IPS-NIHi11 (cell line): Measurements from ENCODE around the gene C4BPA.

Experiments
- DNase-seq: peaks from one replicate; pipeline ENCODE4 v3.0.0; 2012; ENCODE audit warnings: mixed read lengths, low spot score

C4BPA gene

DNA sequence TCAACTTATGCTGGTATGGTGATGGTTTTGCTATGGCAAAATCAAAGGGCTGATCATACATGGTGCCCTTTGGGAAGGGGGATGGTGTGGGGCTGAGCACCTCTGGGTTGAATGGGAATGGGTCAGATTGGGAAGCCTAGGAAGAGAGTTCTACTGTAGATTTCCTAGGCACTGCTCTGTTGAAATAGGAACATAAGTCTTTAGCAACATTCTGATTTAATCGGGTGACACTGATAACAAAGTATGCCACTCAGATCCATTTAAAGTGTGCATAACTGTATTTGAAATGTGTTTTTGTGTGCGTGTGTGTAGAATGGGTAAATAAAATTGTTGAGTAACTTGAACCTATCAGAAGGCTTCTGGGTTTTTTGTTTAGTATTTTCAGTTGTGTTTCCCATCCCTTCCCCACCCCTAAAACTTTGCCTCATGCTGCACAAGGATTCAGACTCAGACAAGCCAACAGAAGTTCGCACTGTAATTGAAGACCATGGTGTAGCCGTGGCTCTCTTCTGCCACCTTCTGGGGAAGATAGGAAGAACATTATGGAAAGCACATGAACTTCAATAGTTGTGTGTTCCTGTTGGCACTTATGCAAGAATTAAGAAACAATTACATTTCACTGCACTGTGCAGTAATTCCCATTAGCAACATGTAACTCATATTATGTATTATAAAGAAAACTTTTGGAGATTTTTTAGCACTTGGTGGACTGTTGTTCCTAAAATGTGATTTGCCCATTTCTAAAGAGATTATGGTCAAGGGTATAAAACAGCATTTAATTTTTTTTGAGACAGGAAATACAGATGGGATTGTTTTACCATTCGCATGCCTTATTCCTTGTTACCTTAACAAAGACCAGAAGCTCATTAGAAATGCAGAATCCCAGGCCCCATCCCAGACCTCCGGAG, 26.3 kb upstream of the C4BPA start:
- DNase-seq: peak; percentile 72

- no peak for DNase-seq
Measured at GRCh38 chr1:207078578-207079132, 25.4 kb upstream of the C4BPA start.

DNA sequence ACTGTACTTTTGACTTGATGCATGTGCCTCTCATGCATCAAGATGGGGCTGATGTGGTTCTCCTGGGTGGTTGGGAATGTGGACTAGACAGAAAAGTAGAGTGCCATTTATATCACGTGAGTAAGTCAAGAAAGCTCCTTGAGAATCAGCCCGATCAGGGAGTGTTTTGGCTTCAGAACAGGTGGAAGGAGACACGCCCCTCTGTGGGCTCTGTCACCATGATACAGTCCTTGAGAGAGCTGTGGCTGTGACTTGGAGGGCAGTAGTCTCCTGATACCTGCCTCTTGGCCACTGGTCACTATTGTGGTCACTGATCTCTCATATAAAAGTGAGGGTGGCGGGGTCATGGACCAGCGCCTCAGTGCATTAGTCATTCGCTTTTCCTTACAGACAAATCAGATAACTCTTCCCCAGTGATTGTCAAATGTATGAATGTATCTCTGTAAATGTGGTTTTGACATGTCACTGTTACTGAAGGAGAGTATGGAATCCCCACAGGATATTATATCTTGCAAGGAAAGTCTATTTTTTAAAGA, 24.3 kb upstream of the C4BPA start:
- DNase-seq: no peak

GRCh38 chr1:207081088-207081487, 22.9 kb upstream of the C4BPA start:
- DNase-seq: no peak

DNA sequence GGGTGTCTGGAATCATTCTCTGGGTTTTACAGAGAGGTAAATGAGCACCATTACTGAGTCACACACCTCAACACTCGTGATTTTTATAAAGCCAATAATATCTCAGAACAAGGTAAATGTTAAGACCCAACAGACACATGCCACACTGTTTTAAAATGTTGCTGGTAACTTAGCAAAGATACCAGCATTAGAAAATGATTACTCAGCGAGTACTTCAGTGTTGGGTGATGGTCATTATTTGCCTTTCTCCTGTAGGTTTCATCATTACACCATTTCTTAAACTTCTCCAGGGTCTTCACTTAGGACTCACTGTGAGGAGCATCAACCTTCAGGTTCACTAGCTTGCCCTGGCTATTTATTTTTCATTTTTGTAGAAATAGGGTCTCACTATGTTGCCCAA, 22.2 kb upstream of the C4BPA start:
- no peak for DNase-seq

GRCh38 chr1:207084232-207084631, 19.8 kb upstream of the C4BPA start:
- DNase-seq: no peak

GRCh38 chr1:207084701-207085180, 19.3 kb upstream of the C4BPA start:
- peak; percentile 82 for DNase-seq

- DNase-seq: no peak
Measured at GRCh38 chr1:207085887-207086286, 18.1 kb upstream of the C4BPA start.

DNA sequence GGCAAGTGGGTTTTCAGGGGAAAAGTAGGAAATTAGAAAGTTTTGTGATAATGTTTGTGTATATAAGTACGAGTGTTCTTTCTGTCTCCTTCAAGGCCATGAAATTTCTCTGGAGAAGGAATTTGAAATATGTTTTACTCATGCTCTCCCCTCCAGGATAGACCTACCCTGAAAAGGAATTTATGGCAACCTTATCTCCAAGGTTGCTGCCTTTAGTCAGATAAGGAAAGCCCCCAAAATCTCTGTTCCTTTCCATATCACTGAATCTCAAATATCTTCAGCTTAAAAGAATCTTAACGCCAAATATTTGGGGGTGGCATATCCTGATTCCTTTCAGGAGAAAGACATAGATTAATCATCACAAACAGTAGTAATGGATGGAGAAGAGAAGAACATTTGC, 15.9 kb upstream of the C4BPA start:
- DNase-seq: no peak

- no peak for DNase-seq
Measured at GRCh38 chr1:207088701-207089626, 15.1 kb upstream of the C4BPA start, which contains the start of gene C4BPB. C4BPB (plus strand) TSS chr1:207088860; CDS start chr1:207089532, 672 bp downstream.

DNA sequence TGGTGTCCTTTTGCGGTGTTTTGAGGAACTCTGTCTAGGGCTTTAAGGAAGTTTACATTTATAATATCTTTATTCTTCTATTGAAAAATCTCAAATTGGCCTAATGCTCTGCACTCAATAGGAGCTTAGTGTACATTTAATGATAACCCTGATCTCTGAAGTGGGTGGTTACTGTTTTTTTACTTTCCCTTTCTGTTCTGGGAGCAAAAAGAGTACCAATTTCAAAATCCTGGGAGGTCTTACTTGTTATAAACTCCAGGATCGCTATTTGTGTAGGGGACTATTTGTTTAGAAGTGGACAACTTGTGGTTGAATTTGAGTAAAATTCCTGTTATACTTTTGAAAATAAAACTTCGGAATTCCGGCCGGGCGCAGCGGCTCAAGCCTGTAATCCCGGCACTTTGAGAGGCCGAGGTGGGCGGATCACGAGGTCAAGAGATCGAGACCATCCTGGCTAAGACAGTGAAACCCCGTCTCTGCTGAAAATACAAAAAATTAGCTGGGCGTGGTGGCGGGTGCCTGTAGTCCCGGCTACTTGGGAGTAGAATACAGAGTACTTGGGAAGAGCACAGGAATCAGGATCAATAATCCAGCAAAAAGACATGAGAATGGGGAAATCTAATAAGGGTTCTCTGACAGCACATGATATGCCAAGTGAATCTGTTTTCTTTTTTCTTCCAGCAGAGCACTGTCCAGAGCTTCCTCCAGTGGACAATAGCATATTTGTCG, 14.2 kb upstream of the C4BPA start:
- DNase-seq: no peak

- DNase-seq: no peak
Measured at GRCh38 chr1:207091200-207091908, 12.7 kb upstream of the C4BPA start.

GRCh38 chr1:207093944-207094343, 10.1 kb upstream of the C4BPA start:
- no peak for DNase-seq

DNA sequence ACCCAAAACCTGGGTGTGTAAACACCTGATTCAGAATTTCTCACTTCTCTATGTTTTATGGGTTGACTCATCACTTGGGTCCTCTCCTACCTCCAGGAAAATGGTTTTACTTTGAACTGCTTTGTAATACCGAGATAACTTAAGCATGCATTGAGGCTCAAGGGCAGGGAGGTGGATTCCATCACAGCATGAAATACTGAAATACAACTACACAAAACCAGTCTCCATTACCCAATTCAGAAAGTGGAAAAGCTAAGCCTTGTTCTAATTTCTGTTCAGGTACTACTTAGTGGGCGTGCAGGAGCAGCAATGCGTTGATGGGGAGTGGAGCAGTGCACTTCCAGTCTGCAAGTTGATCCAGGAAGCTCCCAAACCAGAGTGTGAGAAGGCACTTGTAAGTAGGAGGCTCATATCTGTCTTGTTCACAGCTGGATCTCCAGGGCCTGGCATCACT, 6.1 kb upstream of the C4BPA start:
- no peak for DNase-seq

- no peak for DNase-seq
Measured at GRCh38 chr1:207101720-207102119, 2.3 kb upstream of the C4BPA start.

DNA sequence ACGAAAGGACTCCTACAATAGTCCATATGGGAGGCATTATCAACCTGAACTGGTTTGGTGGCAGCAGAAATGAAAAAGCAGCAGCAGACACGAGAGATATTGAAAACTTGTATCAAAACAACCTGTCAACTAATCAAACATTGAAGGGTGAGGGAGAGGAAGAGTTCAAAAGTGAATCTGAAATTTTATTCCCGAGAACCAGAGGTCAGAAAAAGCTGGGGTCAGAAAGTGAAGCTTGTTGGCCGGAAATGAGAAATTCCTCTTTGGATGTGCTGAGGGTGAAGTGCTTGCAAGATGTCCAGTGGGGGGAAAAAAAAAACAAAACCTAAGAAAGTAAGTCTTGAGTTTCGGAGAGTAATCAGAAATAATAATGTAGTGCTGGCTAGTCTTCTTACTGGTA, 1.9 kb upstream of the C4BPA start:
- no peak for DNase-seq

DNA sequence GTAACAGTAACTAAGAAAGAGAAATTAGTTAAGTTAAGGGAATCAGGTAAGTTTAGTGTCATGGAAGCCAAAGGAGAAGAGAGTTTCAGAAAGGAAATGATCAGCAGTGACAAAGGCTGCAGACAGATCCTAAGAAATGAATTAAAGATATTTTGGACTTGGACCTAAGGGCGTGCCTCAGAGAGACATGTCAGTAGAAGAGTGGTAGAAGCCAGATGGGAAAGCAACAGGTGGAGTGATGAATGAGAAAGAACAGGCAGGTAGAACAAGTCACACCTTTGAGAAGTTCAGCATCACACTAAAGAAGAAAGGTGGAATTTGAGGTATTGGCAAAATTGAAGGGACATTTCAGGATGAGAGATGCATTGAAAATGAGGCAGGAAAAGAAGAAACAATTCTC, 1.4 kb upstream of the C4BPA start:
- DNase-seq: no peak

DNA sequence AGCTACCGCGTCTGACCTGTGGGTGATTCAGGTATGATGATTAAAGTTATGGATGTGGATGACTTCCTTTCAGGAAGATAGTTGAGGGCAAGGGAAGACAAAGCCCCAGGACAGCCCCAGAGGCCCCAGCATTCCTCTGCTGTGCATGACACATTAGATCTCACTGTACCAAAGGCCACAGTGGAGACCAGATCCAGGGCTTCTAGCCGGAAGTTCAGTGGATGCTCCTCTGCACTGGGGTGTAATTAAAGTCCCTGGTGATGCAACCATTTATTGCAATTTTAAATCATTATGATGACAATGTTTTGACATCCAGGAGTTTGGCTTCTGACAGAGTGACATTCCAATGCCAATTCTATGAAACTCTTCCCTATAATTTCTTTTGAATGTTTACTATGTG, 5.0 kb downstream of the C4BPA start:
- DNase-seq: no peak

- DNase-seq: no peak
Measured at GRCh38 chr1:207112616-207113296, 8.7 kb downstream of the C4BPA start.

DNA sequence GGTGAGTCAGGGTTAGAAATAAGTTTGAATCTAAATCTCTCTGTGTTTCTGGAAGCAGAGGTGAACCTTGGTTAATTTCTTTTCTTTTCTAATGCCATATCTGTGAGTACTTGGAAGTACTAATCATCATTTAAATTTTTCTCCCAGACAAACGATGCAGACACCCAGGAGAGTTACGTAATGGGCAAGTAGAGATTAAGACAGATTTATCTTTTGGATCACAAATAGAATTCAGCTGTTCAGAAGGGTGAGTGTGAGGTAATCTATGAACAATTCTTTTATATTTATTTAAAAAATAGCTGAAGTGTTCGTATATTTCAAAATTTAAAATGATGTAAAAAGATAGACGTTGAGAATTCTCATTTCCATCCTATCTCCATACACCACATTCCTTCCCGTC, 11.2 kb downstream of the C4BPA start:
- DNase-seq: no peak
